ENCODE results near the gene ZNF649. TPM values are rescaled to one million over a fixed set of nuclear protein-coding genes. Genes with fewer than 3 reads are reported as not detected.
A peak's percentile ranks its signal among the peaks of the same experiment; 100 is the strongest.
"Not testable (repeated sequence)": the region's sequence is repeated elsewhere in the genome, so short reads cannot be mapped to it uniquely, and the experiment has no call there.

Gene ZNF649
- total RNA-seq, 1 donor from 2014 or later = 27.4 TPM

DNA sequence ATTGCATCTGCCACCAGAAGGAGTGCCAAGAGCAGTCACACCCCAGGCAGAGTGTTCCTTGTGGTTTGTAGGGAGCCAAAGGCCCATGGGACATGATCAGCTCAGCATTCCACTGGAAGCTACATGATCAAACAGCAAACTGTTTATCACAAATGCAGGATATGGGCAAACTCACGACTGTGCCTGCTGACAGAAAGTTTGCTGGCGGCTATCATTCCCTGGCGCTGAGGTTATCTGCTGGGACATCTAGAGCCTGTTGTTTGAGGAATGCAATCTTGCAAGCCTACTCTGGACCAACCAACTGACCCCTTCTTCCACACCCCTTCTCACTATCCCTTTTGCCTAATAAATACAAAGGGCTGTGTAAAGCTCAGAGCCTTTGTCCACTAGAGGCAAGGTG is 14.8 kb upstream of the ZNF649 start:
- intact Hi-C loops (cut with micrococcal nuclease) = loop anchor here (10.0 kb wide), 2 partner anchors 175 to 315 kb away; partner anchors contain the start of gene ZNF841
- H3K36me3 Mint-ChIP-seq (ENCODE audit: low read depth) = peaks cover 35% of the 10 kb centered on the region
- TF ChIP-seq, protein P1, sequence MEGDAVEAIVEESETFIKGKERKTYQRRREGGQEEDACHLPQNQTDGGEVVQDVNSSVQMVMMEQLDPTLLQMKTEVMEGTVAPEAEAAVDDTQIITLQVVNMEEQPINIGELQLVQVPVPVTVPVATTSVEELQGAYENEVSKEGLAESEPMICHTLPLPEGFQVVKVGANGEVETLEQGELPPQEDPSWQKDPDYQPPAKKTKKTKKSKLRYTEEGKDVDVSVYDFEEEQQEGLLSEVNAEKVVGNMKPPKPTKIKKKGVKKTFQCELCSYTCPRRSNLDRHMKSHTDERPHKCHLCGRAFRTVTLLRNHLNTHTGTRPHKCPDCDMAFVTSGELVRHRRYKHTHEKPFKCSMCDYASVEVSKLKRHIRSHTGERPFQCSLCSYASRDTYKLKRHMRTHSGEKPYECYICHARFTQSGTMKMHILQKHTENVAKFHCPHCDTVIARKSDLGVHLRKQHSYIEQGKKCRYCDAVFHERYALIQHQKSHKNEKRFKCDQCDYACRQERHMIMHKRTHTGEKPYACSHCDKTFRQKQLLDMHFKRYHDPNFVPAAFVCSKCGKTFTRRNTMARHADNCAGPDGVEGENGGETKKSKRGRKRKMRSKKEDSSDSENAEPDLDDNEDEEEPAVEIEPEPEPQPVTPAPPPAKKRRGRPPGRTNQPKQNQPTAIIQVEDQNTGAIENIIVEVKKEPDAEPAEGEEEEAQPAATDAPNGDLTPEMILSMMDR (IDR thresholded peaks at IDR 0.05) = no peak
- no peak overlapping the region for H3K27ac Mint-ChIP-seq
- ATAC-seq (ENCODE audit: low read depth) = no peak
- H3K9me3 Mint-ChIP-seq = peaks cover 51% of the 10 kb centered on the region
- no peaks in the 10 kb centered on the region for H3K27me3 Mint-ChIP-seq
- no peak overlapping the region for H3K4me3 Mint-ChIP-seq
- H3K4me1 Mint-ChIP-seq = peaks cover 2% of the 10 kb centered on the region
- POLR2A ChIA-PET = no interaction called here
- CTCF ChIA-PET = no interaction called here
- DNase-seq = no peak

- H3K4me1 Mint-ChIP-seq = peaks cover 2% of the 10 kb centered on the region
- no peak overlapping the region for H3K4me3 Mint-ChIP-seq
- H3K27ac Mint-ChIP-seq = no peak overlapping the region
- H3K9me3 Mint-ChIP-seq = peaks cover 45% of the 10 kb centered on the region
- TF ChIP-seq, protein P1 (IDR thresholded peaks at IDR 0.05) = no peak
- ChIA-PET POLR2A (no interaction called here), CTCF (no interaction called here)
- intact Hi-C loops (cut with micrococcal nuclease) = no loop called here
- H3K27me3 Mint-ChIP-seq = no peaks in the 10 kb centered on the region
- H3K36me3 Mint-ChIP-seq (ENCODE audit: low read depth) = peaks cover 28% of the 10 kb centered on the region
- ATAC-seq (ENCODE audit: low read depth) (no peak), DNase-seq (no peak)
Measured at GRCh38 chr19:51916167-51916566, 11.3 kb upstream of the ZNF649 start.

- intact Hi-C loops (cut with micrococcal nuclease) = no loop called here
- TF ChIP-seq, protein P1 (IDR thresholded peaks at IDR 0.05) = no peak
- ChIA-PET CTCF (no interaction called here), POLR2A (no interaction called here)
- Mint-ChIP-seq H3K36me3 (ENCODE audit: low read depth) (peaks cover 28% of the 10 kb centered on the region), H3K4me1 (peaks cover 2% of the 10 kb centered on the region), H3K9me3 (peaks cover 45% of the 10 kb centered on the region), H3K27me3 (no peaks in the 10 kb centered on the region), H3K27ac (no peak overlapping the region), H3K4me3 (no peak overlapping the region)
- DNase-seq (no peak), ATAC-seq (ENCODE audit: low read depth) (no peak)
Measured at GRCh38 chr19:51915324-51915867, 10.6 kb upstream of the ZNF649 start.

GRCh38 chr19:51907981-51908380 is 3.2 kb upstream of the ZNF649 start:
- ATAC-seq (ENCODE audit: low read depth); H3K27ac Mint-ChIP-seq; DNase-seq; H3K4me3 Mint-ChIP-seq; POLR2A ChIA-PET; CTCF ChIA-PET: not testable (repeated sequence)
- peaks cover 16% of the 10 kb centered on the region for H3K27me3 Mint-ChIP-seq
- H3K36me3 Mint-ChIP-seq (ENCODE audit: low read depth) = peaks cover 29% of the 10 kb centered on the region
- H3K9me3 Mint-ChIP-seq = peaks cover 40% of the 10 kb centered on the region
- intact Hi-C loops (cut with micrococcal nuclease) = loop anchor here (5.0 kb wide), 1 partner anchor 139 kb away; the partner anchor contains the start of gene ZNF432
- peaks cover 18% of the 10 kb centered on the region for H3K4me1 Mint-ChIP-seq

GRCh38 chr19:51906108-51906507 is 1.3 kb upstream of the ZNF649 start:
- Mint-ChIP-seq H3K36me3 (ENCODE audit: low read depth) (peaks cover 44% of the 10 kb centered on the region), H3K4me3 (peak overlapping the region; percentile 29), H3K9me3 (peaks cover 40% of the 10 kb centered on the region), H3K27me3 (peaks cover 16% of the 10 kb centered on the region), H3K4me1 (peaks cover 24% of the 10 kb centered on the region)
- CTCF ChIA-PET; H3K27ac Mint-ChIP-seq; DNase-seq; POLR2A ChIA-PET; ATAC-seq (ENCODE audit: low read depth): not testable (repeated sequence)
- intact Hi-C loops (cut with micrococcal nuclease) = loop anchor here (5.0 kb wide), 1 partner anchor 141 kb away; the partner anchor contains the start of gene ZNF432

GRCh38 chr19:51905639-51906038 is 822 bp upstream of the ZNF649 start:
- intact Hi-C loops (cut with micrococcal nuclease) = loop anchor here (1.0 to 5.0 kb wide), 4 partner anchors 17 to 142 kb away; partner anchors contain the start of genes ZNF350, ZNF432 and ZNF613
- Mint-ChIP-seq H3K9me3 (peaks cover 41% of the 10 kb centered on the region), H3K36me3 (ENCODE audit: low read depth) (peaks cover 47% of the 10 kb centered on the region), H3K4me1 (peaks cover 24% of the 10 kb centered on the region), H3K27me3 (peaks cover 16% of the 10 kb centered on the region)
- H3K4me3 Mint-ChIP-seq; POLR2A ChIA-PET; ATAC-seq (ENCODE audit: low read depth); CTCF ChIA-PET; H3K27ac Mint-ChIP-seq; DNase-seq: not testable (repeated sequence)
